HG02571 (cell line): ENCODE measurements around the gene NOS3.

Experiments
- ATAC-seq: cut with Tn5 transposase; IDR thresholded peaks from one replicate; pipeline ENCODE4 v1.9.1; 2021; ENCODE audit warnings: mild to moderate bottlenecking, moderate library complexity; ENCODE audit not compliant: unreplicated experiment

NOS3 gene

DNA sequence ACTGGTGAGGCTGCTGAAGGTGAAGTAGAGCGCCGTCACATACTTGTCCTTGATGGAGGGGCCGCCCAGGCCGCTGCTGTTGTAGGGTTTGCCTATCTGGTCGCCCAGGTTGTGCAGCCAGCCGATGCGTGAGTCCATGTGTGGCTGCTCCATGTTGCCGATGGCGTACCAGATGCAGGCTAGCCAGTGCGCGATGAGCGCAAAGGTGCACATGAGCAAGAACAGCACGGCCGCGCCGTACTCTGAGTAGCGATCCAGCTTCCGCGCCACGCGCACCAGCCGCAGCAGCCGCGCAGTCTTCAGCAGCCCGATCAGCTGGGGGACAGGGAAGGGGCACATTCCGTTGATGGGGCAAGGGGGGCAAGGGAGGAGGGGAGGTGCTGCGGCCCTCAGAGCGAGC, 39.3 kb upstream of the NOS3 start:
- ATAC-seq, result no peak

DNA sequence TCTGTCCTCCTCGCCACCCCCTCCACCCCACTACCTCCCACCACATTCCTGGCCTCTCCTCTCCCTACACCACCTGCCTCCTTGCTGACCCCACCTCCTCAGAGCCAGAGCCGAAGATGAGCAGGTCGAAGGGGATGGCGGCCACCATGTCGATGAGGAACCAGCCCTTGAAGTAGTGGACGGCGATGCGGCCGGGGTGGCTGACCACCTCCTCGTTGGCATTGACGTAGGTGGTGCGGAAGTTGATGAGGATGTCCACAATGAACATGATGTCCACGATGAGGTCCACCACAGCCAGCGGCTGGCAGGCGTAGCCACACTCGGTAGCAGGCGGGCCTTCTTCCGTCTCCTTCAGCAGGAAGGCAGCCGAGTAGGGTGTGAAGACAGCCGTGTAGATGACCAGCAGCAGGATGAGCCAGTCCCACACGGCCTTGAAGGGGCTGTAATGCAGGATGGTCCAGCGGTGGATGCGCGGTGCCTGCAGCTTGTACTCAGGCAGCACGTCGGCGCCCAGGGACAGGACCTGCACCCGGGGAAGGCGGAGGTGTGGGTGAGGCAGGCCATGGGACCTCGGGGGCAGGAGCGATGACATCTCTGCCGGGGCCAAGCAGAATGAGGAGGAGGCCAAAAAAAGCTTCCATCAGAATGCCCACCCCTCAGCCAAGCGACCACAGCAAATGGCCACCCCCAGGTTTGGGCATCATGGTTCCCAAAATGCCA, 38.3 kb upstream of the NOS3 start:
- no peak for ATAC-seq

DNA sequence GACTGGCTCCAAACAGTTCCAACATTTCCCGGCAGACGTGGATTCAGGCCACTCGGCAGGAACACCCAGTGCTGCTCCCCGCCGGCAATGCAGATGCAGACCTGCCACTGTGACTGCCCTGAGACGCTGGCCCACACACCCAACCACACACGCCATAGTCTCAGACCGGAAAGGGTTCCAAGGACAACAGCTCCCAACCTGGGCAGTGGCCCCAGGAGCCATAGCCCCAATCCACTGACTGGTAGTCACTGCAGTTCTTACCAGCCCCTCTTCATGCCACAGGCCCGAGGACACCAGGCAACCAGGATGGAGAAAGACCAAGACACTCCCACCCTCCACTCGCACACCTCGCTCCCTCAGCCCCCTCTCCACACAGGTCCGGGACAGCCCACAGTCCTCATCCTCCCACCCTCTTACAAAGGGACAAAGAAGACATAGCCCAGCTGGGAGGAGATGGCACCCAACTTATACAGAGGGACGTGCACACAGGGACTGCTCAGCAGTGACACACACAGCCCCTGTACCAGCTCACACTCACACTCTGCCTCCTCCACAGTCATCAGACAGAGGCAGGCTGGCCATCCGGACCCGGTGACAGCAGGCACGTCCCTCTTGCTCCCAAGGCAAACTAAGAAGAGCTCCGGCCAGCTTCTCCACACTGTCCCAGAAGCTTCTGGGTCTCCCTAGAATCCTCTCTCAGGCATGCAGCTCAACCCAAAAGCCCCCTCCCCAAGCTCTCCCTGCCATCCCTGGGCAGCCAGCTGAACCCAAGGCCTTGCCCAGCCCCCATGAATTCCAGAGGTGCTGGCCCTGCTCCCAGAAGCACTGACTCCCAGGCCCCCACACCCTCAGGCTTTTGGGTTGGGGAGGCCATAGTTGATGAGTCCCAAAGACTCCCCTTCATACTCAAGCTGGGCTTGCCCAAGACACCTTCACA, 37.5 kb upstream of the NOS3 start:
- ATAC-seq, result no peak

DNA sequence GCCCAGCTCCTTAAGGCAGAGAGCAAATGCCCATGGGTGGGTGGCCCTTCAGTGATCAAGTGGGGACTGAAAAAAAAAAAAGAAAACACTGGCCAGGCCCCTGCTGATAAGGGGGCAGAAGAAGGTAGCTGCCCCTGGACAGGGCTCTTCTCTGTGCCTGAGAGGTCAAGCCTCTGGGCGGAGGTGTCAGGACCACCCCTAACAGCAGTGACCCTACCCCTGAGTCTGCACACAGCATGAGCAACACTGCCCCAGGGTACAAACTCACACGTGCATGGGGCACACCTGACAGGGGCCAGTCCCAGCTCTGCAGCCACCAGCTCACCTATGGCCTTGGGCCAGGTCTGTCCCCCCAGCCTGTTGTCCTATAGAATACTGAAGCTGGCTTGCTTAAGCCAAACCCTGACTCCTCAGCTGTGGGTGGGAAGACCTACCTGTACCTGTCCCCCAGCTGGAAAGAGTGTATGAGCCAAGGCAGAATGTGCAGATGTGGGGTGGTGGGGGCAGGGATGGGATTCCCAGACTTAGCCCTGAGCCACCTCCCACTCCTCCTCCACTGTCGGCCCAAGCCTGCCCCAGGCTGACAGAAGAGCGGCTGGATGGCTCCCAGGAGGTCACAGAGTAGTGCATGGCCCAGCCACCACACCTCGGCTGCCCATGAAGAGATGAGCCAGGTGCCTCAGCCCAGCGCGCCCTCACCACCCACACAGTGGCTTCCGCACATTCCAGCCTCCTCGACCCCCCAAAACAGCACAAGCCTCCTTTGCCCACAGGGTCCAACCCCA, 36.4 kb upstream of the NOS3 start:
- ATAC-seq, result no peak

DNA sequence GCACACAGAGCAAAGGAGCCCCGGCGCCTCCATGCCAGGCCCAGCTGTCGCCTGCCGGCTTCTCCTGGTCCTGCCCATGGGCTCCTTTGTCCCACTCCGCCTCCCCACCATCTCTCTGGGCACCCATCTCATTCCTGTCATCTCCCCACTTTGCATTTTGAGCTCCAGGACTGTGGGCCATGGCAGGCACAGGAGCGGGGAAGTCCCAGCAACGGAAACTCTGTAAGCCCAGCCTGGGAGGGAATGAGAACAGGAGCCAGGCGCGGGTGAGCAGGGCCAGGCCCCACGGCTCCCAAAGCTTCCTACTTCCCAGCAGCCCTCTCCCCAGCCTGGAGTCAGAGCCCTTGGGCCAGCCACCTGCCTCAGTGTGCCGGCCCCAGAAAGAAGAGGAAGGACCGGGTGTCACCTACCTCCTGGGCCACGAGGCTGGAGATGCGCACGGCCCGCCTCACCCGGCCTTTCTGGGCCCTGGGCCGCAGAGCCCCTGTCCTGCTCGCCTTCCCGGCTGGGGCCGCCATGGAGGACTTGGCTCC, 35.8 kb upstream of the NOS3 start:
- no peak for ATAC-seq

DNA sequence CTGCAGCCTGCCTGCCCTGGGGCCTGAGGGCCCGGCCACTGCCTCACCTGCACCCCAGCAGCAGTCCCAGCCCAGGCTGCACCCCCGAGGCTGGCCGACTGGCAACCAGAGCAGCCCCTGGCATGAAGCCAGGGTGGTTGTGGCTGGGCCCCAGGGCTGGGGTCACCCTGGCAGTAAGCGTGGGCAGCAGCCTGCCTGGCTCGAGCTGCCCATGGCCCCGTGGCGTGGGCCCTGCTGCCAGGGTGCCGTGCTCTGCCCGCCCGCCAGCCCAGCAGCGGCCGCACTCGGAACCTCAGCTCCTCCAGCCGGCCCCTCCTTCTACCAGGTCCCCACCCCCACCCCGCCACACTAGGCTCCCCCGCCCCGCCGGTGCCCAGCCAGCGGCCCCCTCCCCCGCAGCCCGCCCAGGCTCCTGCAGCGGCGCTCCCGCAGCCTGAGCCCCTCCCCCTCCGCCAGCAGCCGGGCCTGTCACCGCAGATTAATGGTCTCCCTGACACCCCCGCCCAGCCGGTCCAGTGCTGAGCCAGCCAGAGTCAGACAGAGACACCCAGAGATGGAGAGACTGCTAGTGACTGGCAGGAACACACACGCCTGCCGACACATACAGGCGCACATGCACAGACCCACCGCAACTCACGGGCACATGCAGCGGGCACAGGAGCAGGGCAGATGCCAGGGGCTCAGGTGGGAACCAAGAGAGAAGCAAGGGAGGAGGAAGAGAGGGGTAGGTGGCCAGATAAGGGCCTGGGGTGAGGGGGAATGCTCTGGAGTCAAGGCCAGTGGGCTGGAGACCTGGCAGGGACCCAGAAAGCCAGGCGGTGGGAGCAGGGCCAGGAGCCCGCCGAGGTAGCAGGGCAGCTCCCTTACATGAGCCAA, 35.1 kb upstream of the NOS3 start:
- no peak for ATAC-seq

DNA sequence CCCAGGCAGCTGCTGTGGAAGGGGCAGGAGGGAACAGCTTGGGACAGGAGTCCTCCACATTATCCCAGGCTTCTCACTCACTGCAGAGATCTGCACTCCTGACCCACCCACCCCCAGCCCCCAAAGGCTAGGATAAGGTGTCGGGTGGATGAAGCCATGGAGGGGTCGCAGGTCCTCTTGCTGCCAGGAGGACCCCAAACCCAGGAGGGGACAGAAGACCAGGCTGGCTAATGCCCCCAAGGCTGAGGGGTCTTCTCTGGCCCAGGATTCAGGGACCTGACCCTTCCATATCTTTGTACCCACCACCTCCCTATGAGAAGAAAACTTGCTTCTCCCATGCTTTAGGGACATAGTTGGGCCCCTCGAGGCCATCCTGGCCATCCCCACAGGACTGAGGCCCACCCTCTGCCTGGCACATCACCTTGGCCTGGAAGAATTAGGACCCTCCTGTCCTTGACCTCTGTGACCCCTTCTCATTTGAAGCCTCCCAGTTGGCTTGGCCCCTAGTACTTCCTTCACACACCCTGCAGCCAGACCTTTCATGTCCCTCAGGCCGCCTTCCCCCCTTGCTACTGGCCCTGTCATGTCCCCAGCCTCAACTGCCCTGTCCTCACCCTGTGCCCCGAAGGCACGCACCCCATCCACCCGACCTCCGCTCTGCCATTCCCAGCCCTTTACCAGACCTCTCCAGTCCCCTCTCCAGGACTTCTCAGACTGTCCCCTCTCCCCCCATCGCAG, 34.3 kb upstream of the NOS3 start:
- no peak for ATAC-seq

DNA sequence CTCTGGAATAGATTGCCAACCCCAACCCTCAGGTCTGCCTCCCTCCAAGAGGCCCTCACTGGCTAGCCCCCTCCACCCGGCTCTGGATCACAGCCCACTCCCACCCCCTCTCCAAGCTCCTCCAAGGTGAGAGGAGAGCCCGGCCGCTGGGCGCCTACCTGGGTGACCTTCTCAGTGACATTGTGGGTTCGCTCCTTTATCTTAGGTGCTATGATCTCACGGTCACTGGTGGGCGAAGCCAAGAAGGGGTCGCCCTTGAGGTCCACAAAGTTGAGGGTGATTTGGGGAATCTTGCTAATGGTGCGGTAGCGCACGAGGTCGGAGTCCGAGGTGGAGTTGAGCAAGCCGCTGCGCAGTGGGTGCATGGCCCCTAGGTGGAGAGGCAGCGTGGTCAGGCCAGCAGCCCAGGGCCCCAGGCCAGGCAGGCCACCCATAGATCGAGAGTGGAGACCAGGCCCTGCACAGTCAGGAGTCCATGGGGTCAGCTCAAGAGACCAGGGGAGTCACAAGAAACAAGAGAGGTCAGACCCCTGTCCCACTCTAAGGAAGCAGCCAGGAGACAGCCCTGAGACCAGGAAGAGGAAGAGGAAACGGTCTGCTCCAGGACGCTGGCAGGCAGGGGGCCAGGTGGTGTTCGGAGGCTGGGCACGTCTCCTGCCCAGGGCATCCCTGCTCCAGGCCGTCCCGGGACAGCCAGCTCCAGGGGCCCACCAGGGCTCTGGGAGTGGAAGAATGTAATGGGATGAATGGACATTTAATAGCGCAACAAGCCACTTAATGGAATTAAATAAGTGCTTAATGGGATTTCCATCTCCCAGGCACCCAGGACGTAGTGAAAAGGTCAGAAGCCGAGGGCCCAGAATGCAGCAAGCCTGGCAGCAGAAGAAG, 33.4 kb upstream of the NOS3 start:
- ATAC-seq, result no peak

DNA sequence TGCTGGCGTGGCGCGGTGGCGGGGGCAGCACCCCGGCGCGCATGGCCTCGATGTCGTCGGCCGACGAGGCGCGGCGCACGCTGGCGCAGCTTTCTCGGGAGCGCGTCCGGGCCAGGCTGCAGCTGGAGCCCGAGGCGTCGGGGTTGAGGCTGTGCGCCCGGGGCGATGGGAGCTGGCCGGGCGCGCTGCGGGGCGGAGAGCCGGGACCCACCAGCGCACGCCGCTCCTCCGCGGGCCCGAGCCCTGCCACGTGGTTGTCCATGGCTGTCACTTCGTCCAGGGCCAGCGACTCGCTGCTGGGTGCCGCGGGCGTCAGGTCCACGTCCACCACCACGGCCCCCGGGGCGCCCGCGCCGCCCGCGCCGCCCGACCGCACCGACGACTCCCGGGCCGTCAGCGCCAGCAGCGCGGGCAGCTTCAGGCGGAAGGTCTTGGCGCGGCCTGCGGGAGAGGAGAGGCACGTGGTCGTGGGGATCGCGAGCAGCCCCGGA, 32.7 kb upstream of the NOS3 start:
- no peak for ATAC-seq

DNA sequence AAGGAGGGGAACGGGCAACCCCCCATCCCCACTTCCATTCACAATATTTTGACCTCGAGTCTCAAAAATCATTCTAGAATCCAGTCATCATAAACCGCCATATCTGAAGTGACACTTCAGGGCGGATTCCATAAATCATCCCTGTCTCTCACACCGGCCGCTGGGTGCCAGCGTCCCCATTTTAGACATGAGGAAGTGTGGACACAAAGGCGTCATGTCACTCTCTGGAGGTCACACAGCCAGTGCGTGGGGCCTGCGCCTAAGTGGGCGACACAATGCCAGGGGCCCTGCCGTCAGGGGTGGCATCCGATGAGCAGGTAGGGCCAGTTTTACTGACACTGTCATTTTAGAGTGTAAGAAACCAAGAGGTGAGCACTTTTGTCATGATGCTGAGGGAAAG, 32.2 kb upstream of the NOS3 start:
- ATAC-seq, result no peak

DNA sequence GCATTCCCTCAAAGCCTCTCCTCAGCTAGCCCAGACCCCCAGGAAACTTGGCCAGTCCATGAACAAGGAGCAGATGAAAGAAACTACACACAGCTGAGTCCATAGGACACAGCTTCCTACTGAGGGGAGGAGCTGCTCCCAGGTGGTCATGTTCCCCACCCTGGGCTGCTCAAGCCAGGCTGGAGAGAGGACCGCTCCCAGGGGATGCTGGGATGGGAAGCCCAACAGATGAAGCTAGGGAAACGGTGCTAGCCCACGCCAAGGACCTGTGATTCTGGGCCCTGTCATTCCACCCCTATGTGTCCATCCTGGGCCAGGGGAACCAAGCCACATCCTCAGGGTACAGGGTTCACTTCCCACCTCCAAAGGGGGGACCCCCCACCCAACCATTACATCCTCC, 31.7 kb upstream of the NOS3 start:
- no peak for ATAC-seq

DNA sequence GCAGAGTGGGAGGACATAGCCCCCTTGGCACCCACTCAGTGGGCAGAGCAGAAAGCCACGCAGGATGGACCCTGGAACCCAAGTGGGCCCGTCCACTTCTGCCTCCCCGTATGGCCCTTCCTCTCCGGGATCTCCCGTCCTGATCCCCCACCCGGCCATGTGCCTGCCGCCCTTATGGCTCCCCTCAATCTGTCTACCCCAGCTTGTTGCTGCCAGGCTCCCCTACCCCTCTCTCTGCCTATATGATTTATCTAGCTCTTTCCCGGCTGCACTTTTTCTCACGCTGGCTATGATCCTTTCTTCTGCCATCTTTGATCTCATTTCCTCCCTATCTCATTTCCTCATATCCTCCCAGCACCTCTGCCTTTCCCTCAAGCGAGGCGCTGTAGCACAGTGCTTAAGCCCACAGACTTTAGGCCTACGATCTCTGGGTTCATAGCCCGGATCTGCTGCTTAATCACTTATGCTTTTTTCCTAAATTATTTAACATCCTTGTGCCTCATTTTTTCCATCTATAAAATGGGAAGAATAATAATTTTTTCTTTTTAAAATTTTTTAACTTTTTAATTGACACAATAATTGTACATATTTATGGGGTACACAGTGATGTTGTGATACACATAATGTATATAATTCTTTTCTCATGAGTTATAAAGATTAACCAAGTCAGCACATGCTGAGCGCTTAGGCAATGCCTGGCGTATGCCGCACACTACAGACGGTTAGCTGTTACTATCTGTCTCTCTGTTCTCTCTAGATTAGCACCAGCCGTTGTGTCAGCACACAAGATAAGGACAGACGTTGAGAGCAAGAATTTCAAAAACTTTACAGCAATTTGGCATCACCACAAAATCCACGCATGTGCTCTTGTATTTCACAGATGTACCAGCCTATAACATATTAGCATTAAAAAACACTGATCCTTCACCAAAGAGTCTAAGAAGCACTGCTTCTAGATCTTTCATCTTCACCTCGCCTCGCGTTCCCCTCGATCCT, 30.8 kb upstream of the NOS3 start:
- no peak for ATAC-seq

DNA sequence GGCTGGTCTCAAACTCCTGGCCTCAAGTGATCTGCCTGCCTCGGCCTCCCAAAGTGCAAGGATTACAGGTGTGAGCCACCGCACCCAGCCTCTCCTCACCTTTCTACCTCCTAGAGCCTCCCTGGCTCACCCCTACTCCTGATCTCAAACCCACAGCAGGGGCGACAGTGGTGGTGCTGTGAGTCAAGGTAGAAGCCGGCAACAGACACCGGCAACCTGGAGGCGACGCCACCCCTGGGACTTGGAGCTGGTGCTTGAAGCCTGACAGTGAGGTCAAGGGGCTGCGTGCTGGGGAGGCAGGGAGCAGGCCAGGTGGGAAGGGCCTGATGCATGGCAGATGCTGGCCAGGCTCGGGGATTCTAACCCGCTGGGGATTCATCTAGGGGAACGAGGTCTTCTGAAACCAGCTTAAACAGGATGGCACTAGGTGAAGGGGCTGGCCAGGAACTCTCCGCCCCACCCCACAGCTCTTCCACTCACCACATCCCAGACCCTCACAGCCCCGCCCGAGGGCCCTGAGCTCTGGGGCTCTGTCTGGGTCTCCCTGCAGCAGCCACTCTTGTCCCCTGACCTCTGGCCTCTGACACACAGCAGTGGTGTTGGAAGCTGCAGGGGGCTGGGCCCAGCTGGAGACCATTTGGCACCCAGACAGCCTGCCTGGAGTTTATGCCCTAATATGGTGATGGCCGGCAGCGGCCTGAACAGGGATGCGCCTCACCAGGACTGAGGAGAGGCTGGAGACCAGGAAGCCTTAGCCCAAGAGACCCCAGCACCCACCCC, 29.1 kb upstream of the NOS3 start:
- ATAC-seq, result no peak

DNA sequence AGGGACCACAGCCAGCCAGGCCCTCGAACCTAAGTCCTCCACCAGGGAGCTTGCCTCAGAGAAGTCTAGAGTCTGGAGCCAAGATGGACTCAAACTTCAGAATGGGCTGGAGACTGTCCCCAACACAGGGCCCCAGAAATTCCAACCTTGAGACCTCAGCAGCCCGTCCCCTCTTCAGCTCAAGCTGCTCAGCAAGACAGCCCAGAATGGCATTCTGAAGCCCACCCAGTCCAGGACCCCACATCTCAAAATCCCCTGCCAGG, 28.6 kb upstream of the NOS3 start:
- no peak for ATAC-seq

DNA sequence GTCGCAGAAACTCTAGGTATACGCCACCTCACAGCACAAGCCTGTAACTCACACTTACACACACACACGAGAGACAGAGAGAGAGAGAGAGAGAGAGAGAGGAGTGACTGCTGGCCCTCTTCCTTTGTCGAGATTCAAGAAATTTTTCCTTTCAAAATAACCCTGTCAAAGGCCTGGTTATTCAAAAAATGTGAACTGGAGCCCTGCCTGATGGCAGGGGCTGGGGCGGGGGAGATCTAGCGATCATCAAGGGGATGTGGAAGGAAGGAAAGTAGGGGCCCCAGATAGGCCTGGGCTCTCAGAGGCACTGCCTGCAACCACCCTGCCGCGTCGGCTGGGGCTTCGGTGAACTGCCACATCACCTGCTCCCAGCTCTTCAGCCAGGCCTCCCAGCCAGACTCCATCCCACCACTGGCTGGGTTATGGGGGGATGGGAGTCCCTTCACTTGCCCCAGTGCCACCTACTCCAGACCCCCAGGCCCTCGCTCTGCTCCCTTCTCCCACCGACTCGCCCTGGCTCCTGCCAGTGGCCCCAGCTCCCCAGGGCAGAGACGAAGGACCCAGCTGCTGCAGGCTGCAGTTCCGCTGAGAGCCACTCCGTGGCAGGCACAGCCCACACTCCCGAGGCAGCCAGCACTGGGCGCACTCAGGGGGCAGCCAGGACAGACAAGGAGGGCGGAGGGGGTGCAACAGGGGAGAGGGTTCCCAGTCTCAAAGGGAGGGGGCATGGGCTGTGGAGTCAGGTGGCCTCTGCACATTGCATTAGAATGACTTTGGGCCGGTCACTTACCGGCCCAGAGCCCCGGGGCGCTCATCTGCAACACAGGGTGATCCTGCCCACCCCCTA, 28.0 kb upstream of the NOS3 start:
- no peak for ATAC-seq
